Measurements from ENCODE around the gene SH3BGRL2.

GRCh38 chr6:79694156-79694555 lies 63.0 kb downstream of the SH3BGRL2 start:
- TF ChIP-seq CTCF (IDR thresholded peaks at IDR 0.05; ENCODE audit: borderline replicate concordance, extremely low read depth, low read length, poor library complexity, severe bottlenecking) (no peak), EZH2 (IDR thresholded peaks at IDR 0.05; ENCODE audit: borderline replicate concordance, low read depth, low read length, severe bottlenecking) (no peak)

Measured in DND-41 (cell line).